GM21423 (cell line): ENCODE measurements around the gene WIPF2.
"Not testable (repeated sequence)": the region's sequence is repeated elsewhere in the genome, so short reads cannot be mapped to it uniquely, and the experiment has no call there.

ENCODE experiments used
- ATAC-seq: cut with Tn5 transposase; IDR thresholded peaks from one replicate; pipeline ENCODE4 v1.9.1; 2021; ENCODE audit warnings: mild to moderate bottlenecking, moderate library complexity; ENCODE audit not compliant: unreplicated experiment

WIPF2 gene

GRCh38 chr17:40191237-40192208 lies 27.6 kb upstream of the WIPF2 start:
- ATAC-seq: peak; percentile 63

GRCh38 chr17:40192961-40193360 lies 26.1 kb upstream of the WIPF2 start:
- no peak for ATAC-seq

DNA sequence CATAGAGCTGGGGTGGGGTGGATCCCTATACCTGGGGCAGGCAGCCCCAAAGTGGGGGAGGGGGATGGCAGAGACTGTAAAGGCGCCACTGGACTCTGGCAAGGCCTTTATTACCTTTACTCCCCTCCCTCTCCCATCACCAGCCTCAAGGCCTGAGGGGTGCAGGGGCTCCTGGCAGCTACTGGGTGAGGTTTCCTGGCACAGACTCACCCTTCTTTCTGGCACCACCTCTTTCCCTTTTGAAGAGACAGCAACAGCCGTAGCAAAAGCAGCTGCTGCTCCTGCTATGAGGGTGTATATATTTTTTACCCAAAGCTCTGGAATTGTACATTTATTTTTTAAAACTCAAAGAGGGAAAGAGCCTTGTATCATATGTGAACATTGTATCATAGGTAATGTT lies 24.3 kb upstream of the WIPF2 start:
- ATAC-seq: no peak

DNA sequence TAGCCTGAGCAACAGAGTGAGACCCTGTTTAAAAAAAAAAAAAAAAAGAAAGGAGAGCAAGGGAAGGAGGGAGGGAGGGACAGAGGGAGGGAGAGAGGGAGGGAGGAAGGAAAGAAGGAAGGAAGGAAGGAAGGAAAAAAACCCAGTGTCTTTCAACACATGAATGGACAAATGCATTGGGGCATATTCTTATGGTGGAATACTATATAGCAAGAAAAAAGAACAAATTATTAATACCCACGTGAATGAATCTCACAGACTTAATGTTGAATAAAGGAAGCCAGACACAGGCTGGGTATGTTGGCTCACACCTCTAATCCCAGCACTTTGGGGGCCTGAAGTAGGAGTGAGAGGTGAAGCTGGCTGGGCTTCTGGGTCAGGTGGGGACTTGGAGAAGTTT lies 21.6 kb upstream of the WIPF2 start:
- ATAC-seq: no peak

DNA sequence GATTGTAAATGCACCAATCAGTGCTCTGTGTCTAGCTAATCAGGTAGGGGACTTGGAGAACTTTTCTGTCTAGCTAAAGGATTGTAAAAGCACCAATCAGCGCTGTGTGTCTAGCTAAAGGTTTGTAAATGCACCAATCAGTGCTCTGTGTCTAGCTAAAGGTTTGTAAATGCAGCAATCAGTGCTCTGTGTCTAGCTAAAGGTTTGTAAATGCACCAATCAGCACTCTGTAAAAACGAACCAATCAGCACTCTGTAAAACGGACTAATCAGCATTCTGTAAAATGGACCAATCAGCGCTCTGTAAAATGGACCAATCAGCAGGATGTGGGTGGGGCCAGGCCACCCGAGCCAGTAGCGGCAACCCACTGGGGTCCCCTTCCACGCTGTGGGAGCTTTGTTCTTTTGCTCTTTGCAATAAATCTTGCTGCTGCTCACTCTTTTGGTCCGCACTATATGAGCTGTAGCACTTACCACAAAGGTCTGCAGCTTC lies 21.1 kb upstream of the WIPF2 start:
- not testable (repeated sequence) for ATAC-seq

DNA sequence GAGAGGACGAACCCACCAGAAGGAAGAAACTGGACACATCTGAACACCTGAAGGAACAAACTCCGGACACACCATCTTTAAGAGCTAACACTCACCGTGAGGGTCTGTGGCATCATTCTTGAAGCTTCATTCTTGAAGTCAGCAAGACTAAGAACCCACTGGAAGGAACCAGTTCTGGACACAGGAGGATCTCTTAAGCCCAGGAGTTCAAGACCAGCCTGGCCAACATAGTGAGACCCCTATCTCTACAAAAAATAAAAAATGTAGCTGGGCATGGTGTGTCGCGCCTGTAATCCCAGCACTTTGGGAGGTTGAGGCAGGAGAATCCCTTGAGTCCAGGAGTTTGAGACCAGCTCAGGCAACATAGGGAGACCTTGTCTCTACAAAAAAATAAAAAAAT lies 20.5 kb upstream of the WIPF2 start:
- ATAC-seq: no peak

GRCh38 chr17:40203131-40203530 lies 16.0 kb upstream of the WIPF2 start:
- ATAC-seq: no peak

DNA sequence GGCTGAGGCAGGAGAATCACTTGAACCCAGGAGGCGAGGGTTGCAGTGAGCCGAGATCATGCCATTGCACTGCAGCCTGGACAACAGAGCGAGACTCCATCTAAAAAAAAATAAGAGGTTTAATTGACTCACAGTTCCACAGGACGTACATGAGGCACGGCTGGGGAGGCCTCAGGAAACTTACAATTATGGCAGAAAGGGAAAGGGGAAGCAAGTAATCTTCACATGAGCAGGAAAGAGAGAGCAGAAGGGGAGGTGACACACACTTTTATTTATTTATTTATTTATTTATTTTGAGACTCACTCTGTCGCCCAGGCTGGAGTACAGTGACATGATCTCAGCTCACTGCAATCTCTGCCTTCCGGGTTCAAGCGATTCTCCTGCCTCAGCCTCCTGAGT lies 12.9 kb upstream of the WIPF2 start:
- not testable (repeated sequence) for ATAC-seq

GRCh38 chr17:40209404-40210093 lies 9.6 kb upstream of the WIPF2 start:
- no peak for ATAC-seq

GRCh38 chr17:40213914-40214313 lies 5.2 kb upstream of the WIPF2 start:
- ATAC-seq: not testable (repeated sequence)

- ATAC-seq: no peak
These were observed 931 bp upstream of the WIPF2 start for GRCh38 chr17:40218006-40218739.

- ATAC-seq: peak; percentile 8
These were observed 662 bp downstream of the WIPF2 start for GRCh38 chr17:40219594-40220338.

GRCh38 chr17:40224718-40225550 lies 5.8 kb downstream of the WIPF2 start:
- no peak for ATAC-seq

- ATAC-seq: not testable (repeated sequence)
These were observed 10.0 kb downstream of the WIPF2 start for GRCh38 chr17:40229146-40229545.

- no peak for ATAC-seq
These were observed 11.6 kb downstream of the WIPF2 start for GRCh38 chr17:40230670-40231069.

DNA sequence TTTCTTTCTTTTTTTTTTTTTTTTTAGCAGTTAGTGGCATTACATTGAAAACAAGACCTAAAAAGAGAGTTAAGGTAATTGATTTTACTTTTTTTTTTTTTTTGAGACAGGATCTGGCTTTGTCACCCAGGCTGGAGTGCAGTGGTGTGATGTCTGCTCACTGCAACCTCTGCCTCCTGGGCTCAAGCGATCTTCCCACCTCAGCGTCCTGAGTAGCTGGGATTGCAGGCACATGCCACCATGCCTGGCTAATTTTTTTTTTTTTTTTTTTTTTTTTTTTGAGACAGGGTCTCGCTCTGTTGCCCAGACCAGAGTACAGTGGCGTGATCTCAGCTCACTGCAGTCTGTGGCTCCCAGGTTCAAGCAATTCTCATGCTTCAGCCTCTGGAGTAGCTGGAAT lies 12.8 kb downstream of the WIPF2 start:
- not testable (repeated sequence) for ATAC-seq

GRCh38 chr17:40241252-40241834 lies 22.2 kb downstream of the WIPF2 start:
- no peak for ATAC-seq

DNA sequence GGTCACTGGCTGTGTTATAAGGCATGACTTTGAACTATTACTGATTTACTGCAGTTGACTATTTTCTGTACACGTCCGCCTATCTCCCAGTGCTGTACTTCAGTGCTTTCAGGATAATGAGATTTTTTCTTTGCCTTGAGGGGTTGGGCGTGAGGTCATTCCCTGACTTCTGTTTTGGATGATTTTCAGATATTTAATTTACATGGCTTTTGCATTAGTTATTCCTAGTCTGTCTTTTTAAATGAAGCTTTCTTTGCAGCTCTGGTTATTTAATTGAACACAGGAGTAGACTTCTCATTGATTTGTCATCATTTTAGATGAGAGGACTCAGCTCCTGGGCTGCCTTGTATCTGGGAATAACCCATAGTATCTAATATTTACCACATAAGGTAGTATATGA lies 23.7 kb downstream of the WIPF2 start:
- ATAC-seq: no peak

GRCh38 chr17:40243761-40244160 lies 24.7 kb downstream of the WIPF2 start:
- ATAC-seq: no peak
